LNCaP clone FGC (cell line): ENCODE data around the gene CDYL2.

Experiments
- DNase-seq: peaks from one replicate; pipeline ENCODE4 v3.0.0-alpha.2; 2011; ENCODE audit warnings: low read depth
- H3K4me3 ChIP-seq: 2 replicates; pipeline ENCODE4 v1.5.1; 2011; ENCODE audit warnings: mild to moderate bottlenecking, low read depth, low read length, control low read depth
- TF ChIP-seq, protein P1 (sequence below): IDR thresholded peaks from 2 replicates; pipeline ENCODE4 v1.5.1; 2012; ENCODE audit warnings: mild to moderate bottlenecking; ENCODE audit not compliant: control insufficient read depth, insufficient read depth; ENCODE audit errors: extremely low read depth

The CDYL2 gene

DNA sequence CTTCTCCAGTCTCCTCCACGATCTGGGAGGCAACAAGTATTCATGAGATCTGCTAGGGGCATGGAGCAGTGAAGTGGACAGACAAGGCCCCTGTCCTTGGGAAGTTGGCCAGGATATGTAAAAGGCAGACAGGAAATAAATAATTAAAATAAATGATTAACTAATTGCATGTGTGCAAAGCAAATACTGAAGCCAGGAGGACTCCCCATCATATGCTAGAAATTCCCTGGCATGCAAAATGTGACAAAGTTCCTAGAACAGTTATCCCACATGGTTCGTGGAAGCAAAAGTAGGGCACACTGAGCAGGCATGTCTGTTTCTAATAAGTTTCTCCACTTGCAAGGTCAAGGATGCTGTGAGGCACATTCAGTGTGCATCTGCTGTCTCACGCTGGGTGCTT lies 86.8 kb downstream of the CDYL2 start:
- H3K4me3 ChIP-seq: no peak overlapping the region
- TF ChIP-seq, protein P1, sequence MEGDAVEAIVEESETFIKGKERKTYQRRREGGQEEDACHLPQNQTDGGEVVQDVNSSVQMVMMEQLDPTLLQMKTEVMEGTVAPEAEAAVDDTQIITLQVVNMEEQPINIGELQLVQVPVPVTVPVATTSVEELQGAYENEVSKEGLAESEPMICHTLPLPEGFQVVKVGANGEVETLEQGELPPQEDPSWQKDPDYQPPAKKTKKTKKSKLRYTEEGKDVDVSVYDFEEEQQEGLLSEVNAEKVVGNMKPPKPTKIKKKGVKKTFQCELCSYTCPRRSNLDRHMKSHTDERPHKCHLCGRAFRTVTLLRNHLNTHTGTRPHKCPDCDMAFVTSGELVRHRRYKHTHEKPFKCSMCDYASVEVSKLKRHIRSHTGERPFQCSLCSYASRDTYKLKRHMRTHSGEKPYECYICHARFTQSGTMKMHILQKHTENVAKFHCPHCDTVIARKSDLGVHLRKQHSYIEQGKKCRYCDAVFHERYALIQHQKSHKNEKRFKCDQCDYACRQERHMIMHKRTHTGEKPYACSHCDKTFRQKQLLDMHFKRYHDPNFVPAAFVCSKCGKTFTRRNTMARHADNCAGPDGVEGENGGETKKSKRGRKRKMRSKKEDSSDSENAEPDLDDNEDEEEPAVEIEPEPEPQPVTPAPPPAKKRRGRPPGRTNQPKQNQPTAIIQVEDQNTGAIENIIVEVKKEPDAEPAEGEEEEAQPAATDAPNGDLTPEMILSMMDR: no peak
- no peak for DNase-seq

DNA sequence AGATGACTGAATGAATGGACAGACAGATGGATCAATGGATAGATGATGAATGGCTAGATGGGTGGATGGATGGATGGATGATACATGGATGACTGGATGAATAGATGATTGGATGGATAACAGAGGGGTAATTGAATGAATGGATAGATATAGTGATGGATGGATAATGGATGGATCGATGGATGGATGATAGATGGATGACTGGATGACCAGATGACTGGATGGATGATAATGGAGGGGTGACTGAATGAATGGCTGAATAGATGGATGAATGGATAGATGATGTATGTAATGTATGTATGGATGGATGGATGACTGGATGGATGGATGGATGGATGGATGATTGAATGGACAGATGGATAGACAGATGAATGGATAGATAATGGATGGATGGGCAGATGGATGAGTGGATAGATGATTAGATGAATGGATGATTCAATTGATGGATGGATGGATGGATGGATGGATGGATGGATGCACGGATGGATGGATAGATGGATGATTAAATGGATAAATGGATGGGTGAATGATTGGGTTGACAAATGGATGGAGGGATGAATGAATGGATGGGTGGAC lies 87.7 kb downstream of the CDYL2 start:
- no peak overlapping the region for H3K4me3 ChIP-seq
- TF ChIP-seq, protein P1: no peak
- no peak for DNase-seq

DNA sequence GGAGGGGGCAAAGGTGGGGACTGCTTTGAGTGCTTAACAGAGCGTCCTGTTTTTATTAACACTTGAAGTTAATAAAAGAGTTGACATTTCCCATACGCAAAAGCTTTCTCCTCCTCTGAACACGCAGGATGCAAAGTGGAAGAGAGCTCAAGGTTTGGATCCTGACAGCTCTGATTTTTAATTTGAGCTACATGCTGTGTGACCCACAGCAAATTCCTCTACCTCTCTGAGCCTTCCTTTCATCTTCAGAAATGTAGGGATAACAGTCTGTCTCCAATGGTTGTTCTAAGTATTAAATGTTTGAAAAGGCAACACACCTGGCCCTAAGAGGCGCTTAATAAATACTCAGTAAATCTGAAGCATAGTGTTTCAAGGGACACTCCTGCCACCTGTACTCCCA lies 93.0 kb downstream of the CDYL2 start:
- DNase-seq: no peak
- TF ChIP-seq, protein P1: no peak
- no peak overlapping the region for H3K4me3 ChIP-seq

DNA sequence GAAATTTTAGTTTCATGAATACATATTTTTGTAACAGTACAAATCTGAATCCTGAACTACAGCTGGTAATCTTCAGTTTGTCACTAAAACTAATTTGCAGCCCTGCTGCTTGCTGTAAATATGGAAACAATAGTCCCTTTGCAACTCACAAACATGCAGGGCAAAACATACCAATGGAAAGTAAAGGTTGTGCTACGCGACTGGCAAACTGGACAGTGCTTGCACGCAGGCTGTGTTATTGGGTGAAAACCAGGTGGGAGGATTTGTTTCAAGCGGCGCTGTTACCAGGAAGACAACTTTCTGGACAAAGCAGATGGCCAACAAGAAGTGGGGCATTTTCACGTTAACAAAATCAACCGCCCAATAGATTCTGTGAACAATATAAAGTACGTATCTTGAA lies 93.5 kb downstream of the CDYL2 start:
- TF ChIP-seq, protein P1: no peak

DNA sequence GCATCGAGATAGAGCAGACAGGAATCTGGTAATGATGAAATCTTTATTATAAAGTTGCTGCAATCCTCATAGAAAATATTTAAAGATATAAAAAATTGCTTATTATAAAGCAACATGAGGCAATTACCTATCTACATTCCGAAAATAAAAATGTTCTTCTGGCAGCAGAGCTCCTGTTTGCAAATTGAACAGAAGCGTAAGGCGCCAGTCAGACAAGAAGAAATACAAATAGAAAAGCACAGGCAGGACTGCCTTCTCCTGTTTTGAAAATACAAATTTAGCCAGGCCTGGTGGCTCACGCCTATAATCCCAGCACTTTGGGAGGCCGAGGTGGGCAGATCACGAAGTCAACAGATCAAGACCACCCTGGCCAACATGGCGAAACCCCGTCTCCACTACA lies 95.6 kb downstream of the CDYL2 start:
- H3K4me3 ChIP-seq: no peak overlapping the region
- TF ChIP-seq, protein P1: no peak
- DNase-seq: peak; percentile 54

More for the DNA sequence above, 93.5 kb downstream of the CDYL2 start:
- DNase-seq: no peak
- H3K4me3 ChIP-seq: no peak overlapping the region

DNA sequence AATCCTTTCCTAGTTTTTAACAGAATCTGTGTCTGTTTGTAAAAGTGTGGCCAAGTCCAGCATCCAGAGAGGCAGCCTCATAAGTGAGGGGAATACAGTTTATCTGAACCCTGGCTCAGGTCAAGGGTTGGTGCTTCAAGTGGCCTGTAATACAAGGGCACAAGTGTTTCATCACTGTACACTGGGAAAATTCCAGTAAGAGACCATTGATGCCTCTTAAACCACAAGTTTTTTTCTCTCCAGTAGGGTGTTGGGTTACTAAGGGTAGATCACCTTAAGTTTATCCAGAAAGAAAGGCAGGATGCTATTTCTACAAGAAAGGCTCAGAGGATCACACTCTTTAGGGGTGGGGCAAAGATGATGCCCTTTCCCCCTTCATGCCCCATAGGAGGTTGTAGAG lies 96.7 kb downstream of the CDYL2 start:
- H3K4me3 ChIP-seq: no peak overlapping the region
- DNase-seq: no peak
- TF ChIP-seq, protein P1: no peak

DNA sequence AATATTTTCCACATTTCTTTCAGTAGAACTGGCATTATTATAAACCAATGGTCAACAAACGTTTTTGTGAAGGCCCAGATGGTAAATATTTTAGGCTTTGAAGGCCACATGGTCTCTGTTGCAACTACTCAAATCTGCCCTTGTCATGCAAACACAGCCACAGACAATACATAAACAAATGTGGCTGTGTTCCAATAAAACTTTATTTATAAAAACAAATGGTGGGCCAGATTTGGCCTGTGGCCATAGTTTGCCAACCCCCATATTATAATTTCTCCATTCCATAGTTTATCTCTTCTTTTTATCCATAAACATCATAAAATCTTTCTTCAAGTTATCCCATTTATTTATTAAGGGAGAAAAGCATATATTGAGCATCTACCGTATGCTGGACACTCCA lies 98.8 kb downstream of the CDYL2 start:
- TF ChIP-seq, protein P1: no peak
- DNase-seq: no peak
- no peak overlapping the region for H3K4me3 ChIP-seq
